Fibroblast of lung (primary cell): ENCODE results near the gene KIF3A. TPM values are rescaled to one million over a fixed set of nuclear protein-coding genes. Genes with fewer than 3 reads are reported as not detected.

ENCODE experiments used
- DNase-seq, 2 donors: peaks; one replicate each; pipeline versions ENCODE4 v3.0.0 to v3.0.0-alpha.2; 2010; ENCODE audit warnings: low read depth in 2 of 2
- H2AFZ ChIP-seq: 2 replicates; pipeline ENCODE4 v1.5.1; 2012; ENCODE audit warnings: low read length, control low read depth, inconsistent platforms
- H3K27ac ChIP-seq: 2 replicates; pipeline ENCODE4 v1.5.1; 2011; ENCODE audit warnings: low read length, control low read depth; ENCODE audit not compliant: insufficient read depth
- H3K27me3 ChIP-seq: 2 replicates; pipeline ENCODE4 v1.5.1; 2011; ENCODE audit warnings: mild to moderate bottlenecking, low read length; ENCODE audit not compliant: control insufficient read depth, insufficient read depth
- H3K36me3 ChIP-seq: 2 replicates; pipeline ENCODE4 v1.5.1; 2011; ENCODE audit warnings: low read length; ENCODE audit not compliant: control insufficient read depth, insufficient read depth
- H3K4me1 ChIP-seq: 2 replicates; pipeline ENCODE4 v1.5.1; 2011; ENCODE audit warnings: low read length; ENCODE audit not compliant: control insufficient read depth, insufficient read depth; ENCODE audit errors: extremely low read depth
- H3K4me2 ChIP-seq: 2 replicates; pipeline ENCODE4 v1.5.1; 2011; ENCODE audit warnings: low read length, control low read depth; ENCODE audit not compliant: insufficient read depth; ENCODE audit errors: extremely low read depth
- H3K4me3 ChIP-seq, 4 experiments: fragments of 200-600 bp in 1 of 4; sonication (generic) in 1 of 4; replicated peaks in 1 of 4; 2 replicates each; pipeline ENCODE4 v1.5.1; 2011 to 2016; ENCODE audit warnings: low read length in 4 of 4, low read depth in 3 of 4, mild to moderate bottlenecking in 3 of 4, control low read depth in 2 of 4, inconsistent platforms in 1 of 4, mixed read lengths in 1 of 4; ENCODE audit not compliant: insufficient read depth in 1 of 4; ENCODE audit errors: control extremely low read depth in 1 of 4
- H3K79me2 ChIP-seq: 2 replicates; pipeline ENCODE4 v1.5.1; 2012; ENCODE audit warnings: mild to moderate bottlenecking, low read length, inconsistent platforms; ENCODE audit not compliant: control insufficient read depth, insufficient read depth
- H3K9ac ChIP-seq: 2 replicates; pipeline ENCODE4 v1.5.1; 2011; ENCODE audit warnings: mild to moderate bottlenecking, low read length, control low read depth; ENCODE audit not compliant: insufficient read depth
- H3K9me3 ChIP-seq: 2 replicates; pipeline ENCODE4 v1.5.1; 2012; ENCODE audit warnings: low read depth, low read length; ENCODE audit not compliant: control insufficient read depth, insufficient read depth
- H4K20me1 ChIP-seq: 2 replicates; pipeline ENCODE4 v1.5.1; 2011; ENCODE audit warnings: low read length; ENCODE audit not compliant: control insufficient read depth, insufficient read depth; ENCODE audit errors: extremely low read depth
- CTCF ChIP-seq, 2 donors: IDR thresholded peaks in 1 of 2; conservative IDR thresholded peaks in 1 of 2; 1 replicate in 1 of 2; 2 replicates in 1 of 2; pipeline ENCODE4 v1.5.1; 2011 to 2012; ENCODE audit warnings: low read length in 2 of 2, control low read depth in 1 of 2, inconsistent platforms in 1 of 2, low read depth in 1 of 2, mild to moderate bottlenecking in 1 of 2
- EZH2 ChIP-seq: IDR thresholded peaks from 2 replicates; pipeline ENCODE4 v1.5.1; 2012; ENCODE audit warnings: low read length, control low read depth, mild to moderate bottlenecking; ENCODE audit errors: missing control alignments
- polyA plus RNA-seq, 2 donors: library from polyadenylated mRNA; depleted of rRNA in 1 of 2; stranded (reverse) in 1 of 2; unstranded in 1 of 2; fragments of >200 nt; gene quantifications; 2 replicates each; pipeline ENCODE4 v1.2.1, GENCODE V29; 2011 to 2012; ENCODE audit warnings: missing spikeins in 1 of 2
- total RNA-seq: library from RNA; depleted of rRNA; stranded (reverse); fragments of >200 nt; gene quantifications from 2 replicates; pipeline ENCODE4 v1.2.1, GENCODE V29; 2014

The KIF3A gene
- total and polyA plus RNA-seq, 2 donors (not counting 1 experiment from before 2014, with no cell fraction given), result 8.8 to 11.2 TPM

GRCh38 chr5:132663771-132664695, 73.3 kb downstream of the KIF3A start:
- Histone ChIP-seq H3K27ac (no peak overlapping the region), H3K4me2 (no peak overlapping the region), H3K4me3 (no peak overlapping the region), H3K9ac (no peak overlapping the region), H4K20me1 (no peaks in the 10 kb centered on the region), H2AFZ (no peak overlapping the region), H3K36me3 (no peaks in the 10 kb centered on the region), H3K4me1 (peaks cover 2% of the 10 kb centered on the region), H3K9me3 (no peaks in the 10 kb centered on the region), H3K27me3 (no peaks in the 10 kb centered on the region), H3K79me2 (no peaks in the 10 kb centered on the region)
- TF ChIP-seq CTCF (conservative IDR thresholded peaks at IDR 0.05 in 1 of 2, IDR thresholded peaks at IDR 0.05 in 1 of 2; ENCODE audit: low read depth in 1 of 2, low read length in 2 of 2), result no peak
- TF ChIP-seq EZH2, result no peak
- peak in 1 of 2 donors; percentile 8 for DNase-seq

- TF ChIP-seq EZH2 (no peak), CTCF (conservative IDR thresholded peaks at IDR 0.05 in 1 of 2, IDR thresholded peaks at IDR 0.05 in 1 of 2; ENCODE audit: low read depth in 1 of 2, low read length in 2 of 2) (no peak)
- no peaks in the 10 kb centered on the region for H3K36me3 ChIP-seq
- H3K9ac ChIP-seq, result no peak overlapping the region
- H3K27ac ChIP-seq, result no peak overlapping the region
- H3K4me2 ChIP-seq, result no peak overlapping the region
- H3K4me1 ChIP-seq, result peaks cover 2% of the 10 kb centered on the region
- H2AFZ ChIP-seq, result no peak overlapping the region
- no peak overlapping the region for H3K4me3 ChIP-seq
- no peaks in the 10 kb centered on the region for H4K20me1 ChIP-seq
- DNase-seq, result no peak
- H3K9me3 ChIP-seq, result no peaks in the 10 kb centered on the region
- no peaks in the 10 kb centered on the region for H3K27me3 ChIP-seq
- no peaks in the 10 kb centered on the region for H3K79me2 ChIP-seq
Observed at GRCh38 chr5:132662925-132663770, 74.2 kb downstream of the KIF3A start.

GRCh38 chr5:132662004-132662401, 75.3 kb downstream of the KIF3A start:
- no peak overlapping the region for H3K4me3 ChIP-seq
- H3K27ac ChIP-seq, result no peak overlapping the region
- no peaks in the 10 kb centered on the region for H3K27me3 ChIP-seq
- no peak for TF ChIP-seq EZH2
- no peak for TF ChIP-seq CTCF (conservative IDR thresholded peaks at IDR 0.05 in 1 of 2, IDR thresholded peaks at IDR 0.05 in 1 of 2; ENCODE audit: low read depth in 1 of 2, low read length in 2 of 2)
- no peak overlapping the region for H2AFZ ChIP-seq
- no peaks in the 10 kb centered on the region for H3K79me2 ChIP-seq
- H3K4me2 ChIP-seq, result no peak overlapping the region
- H3K9me3 ChIP-seq, result no peaks in the 10 kb centered on the region
- H3K9ac ChIP-seq, result no peak overlapping the region
- DNase-seq, result no peak
- H3K36me3 ChIP-seq, result no peaks in the 10 kb centered on the region
- no peaks in the 10 kb centered on the region for H4K20me1 ChIP-seq
- H3K4me1 ChIP-seq, result peaks cover 2% of the 10 kb centered on the region
